A549 treated with Mapracorat at 1 μM for 4 hours (cell line): ENCODE data around the gene GPR87. TPM values are rescaled to one million over a fixed set of nuclear protein-coding genes. Genes with fewer than 3 reads are reported as not detected.

Experiments
- total RNA-seq: library from RNA; stranded (reverse); fragments of 200-300 nt; extraction: Qiagen RNA extraction; gene quantifications from 5 replicates; pipeline ENCODE4 v1.2.3, GENCODE V29; 2022

Gene GPR87
- 2.1 to 2.6 TPM (median 2.3 TPM) in 5 replicates for total RNA-seq

GRCh38 chr3:151316267-151316991 is at the start of gene GPR87:
GPR87 (minus strand) TSS chr3:151316820; CDS start chr3:151300100, 16,720 bp downstream.

GRCh38 chr3:151329363-151329762 is 12.7 kb upstream of the GPR87 start, which contains the start of gene P2RY13:
P2RY13 (minus strand) TSS chr3:151329549; CDS start chr3:151329528, 21 bp downstream.

GRCh38 chr3:151278230-151278629 is 38.4 kb downstream of the GPR87 start, which contains the start of gene P2RY14:
P2RY14 (minus strand) TSS chr3:151278542; CDS start chr3:151214316, 64,226 bp downstream.

Other genes with a start within 250 kb of the GPR87 start
- 0.23 to 1.1 TPM (median 0.49 TPM) in 5 replicates for gene MED12L, start 231.2 kb downstream of the GPR87 start, total RNA-seq
- gene GPR171, start 113.6 kb downstream of the GPR87 start, total RNA-seq, result not detected in 5 replicates
- gene P2RY14, start 38.3 kb downstream of the GPR87 start, total RNA-seq, result not detected in 5 replicates
- not detected in 5 replicates for gene P2RY13, start 12.7 kb upstream of the GPR87 start, total RNA-seq
- gene P2RY12, start 67.9 kb upstream of the GPR87 start, total RNA-seq, result not detected in 5 replicates
- gene IGSF10, start 144.2 kb upstream of the GPR87 start, total RNA-seq, result 0.28 to 0.57 TPM (median 0.35 TPM) in 5 replicates